Gastroesophageal sphincter (tissue), 4 donors: ENCODE measurements around the gene SCAMP3. TPM values are rescaled to one million over a fixed set of nuclear protein-coding genes. Genes with fewer than 3 reads are reported as not detected.
"Not testable (repeated sequence)": the region's sequence is repeated elsewhere in the genome, so short reads cannot be mapped to it uniquely, and the experiment has no call there.

Experiments
- ATAC-seq: fragments of 150-250 bp; one replicate; pipeline ENCODE4 v1.9.1; 2016; ENCODE audit warnings: mild to moderate bottlenecking, moderate library complexity
- H3K27ac ChIP-seq, 4 donors: fragments of 200-600 bp; sonication (generic) in 3 of 4; 1 replicate in 3 of 4; 2 replicates in 1 of 4; pipeline ENCODE4 v1.5.1; 2016 to 2019
- H3K27me3 ChIP-seq: fragments of 200-600 bp; sonication (generic); one replicate; pipeline ENCODE4 v1.5.1; 2019
- H3K36me3 ChIP-seq, 2 donors: fragments of 200-600 bp; sonication (generic); one replicate each; pipeline ENCODE4 v1.5.1; 2019; ENCODE audit warnings: control low read depth in 1 of 2
- H3K4me1 ChIP-seq, 3 donors: fragments of 200-600 bp; sonication (generic); 1 replicate in 2 of 3; 2 replicates in 1 of 3; pipeline ENCODE4 v1.5.1; 2016 to 2019; ENCODE audit warnings: control low read depth in 2 of 3
- H3K4me3 ChIP-seq, 2 donors: fragments of 200-600 bp; sonication (generic); one replicate each; pipeline ENCODE4 v1.5.1; 2019; ENCODE audit warnings: mild to moderate bottlenecking in 1 of 2, moderate library complexity in 1 of 2
- H3K9me3 ChIP-seq, 3 donors: fragments of 200-600 bp; sonication (generic); one replicate each; pipeline ENCODE4 v1.5.1; 2017 to 2019; ENCODE audit warnings: control low read depth in 2 of 3
- CTCF ChIP-seq, 4 experiments: fragments of 200-600 bp in 2 of 4; fragments of 450-650 bp in 2 of 4; sonication (generic) in 1 of 4; IDR thresholded peaks; one replicate each; pipeline ENCODE4 v1.5.1; 2017 to 2019; ENCODE audit warnings: antibody characterized with exemption in 4 of 4, mild to moderate bottlenecking in 2 of 4, moderate library complexity in 2 of 4
- EP300 ChIP-seq: sonication (generic); formaldehyde crosslinking; IDR thresholded peaks from one replicate; pipeline ENCODE4 v1.6.1; 2017; ENCODE audit warnings: antibody characterized with exemption, mild to moderate bottlenecking
- POLR2A ChIP-seq, 2 donors: fragments of 450-650 bp; IDR thresholded peaks; one replicate each; pipeline ENCODE4 v1.6.1; 2017; ENCODE audit warnings: antibody characterized with exemption in 2 of 2, mild to moderate bottlenecking in 2 of 2, moderate library complexity in 1 of 2
- POLR2AphosphoS5 ChIP-seq: sonication (generic); formaldehyde crosslinking; IDR thresholded peaks from one replicate; pipeline ENCODE4 v1.6.1; 2017; ENCODE audit warnings: antibody characterized with exemption
- WGBS, 2 donors: methylation state at CpG; one replicate each; pipeline ENCODE4 v1.1.5; 2018; ENCODE audit warnings: low coverage in 1 of 2; 5-methylcytosine and 5-hydroxymethylcytosine counted together
- total RNA-seq, 4 donors: library from RNA; depleted of rRNA; stranded (reverse); fragments of >200 nt; gene quantifications; one replicate each; pipeline ENCODE4 v1.1.0, GENCODE V29; 2016

Gene SCAMP3
- total RNA-seq, 4 donors from 2014 or later: 28.1 to 44.4 (median 36.8) TPM

GRCh38 chr1:155294520-155295182, 32.5 kb upstream of the SCAMP3 start:
- no peaks in the 10 kb centered on the region for H3K36me3 ChIP-seq
- H3K27me3 ChIP-seq: peaks cover 50% of the 10 kb centered on the region
- peaks cover 0 to 15% (median 2%) of the 10 kb centered on the region in 3 donors for H3K4me1 ChIP-seq
- TF ChIP-seq POLR2A (IDR thresholded peaks at IDR 0.05): no peak
- TF ChIP-seq POLR2AphosphoS5: no peak
- TF ChIP-seq EP300: no peak
- no peak for TF ChIP-seq CTCF (IDR thresholded peaks at IDR 0.05)
- ATAC-seq: no peak
- no peaks in the 10 kb centered on the region for H3K9me3 ChIP-seq
- WGBS, 2 donors: 2 to 68% methylated on average over 3 to 9 of the region's 46 CpGs
- H3K27ac ChIP-seq: no peak overlapping the region
- peak overlapping the region in 1 of 2 donors; percentile 24 for H3K4me3 ChIP-seq

- 89 to 90% methylated on average over 3 to 6 of the region's 17 CpGs for WGBS, 2 donors
- no peak for ATAC-seq
Measured at GRCh38 chr1:155293086-155293749, 31.1 kb upstream of the SCAMP3 start.

GRCh38 chr1:155291006-155291405, 28.8 kb upstream of the SCAMP3 start:
- not testable (repeated sequence) for H3K27ac ChIP-seq, ATAC-seq, H3K4me3 ChIP-seq, H3K9me3 ChIP-seq, H3K36me3 ChIP-seq
- 60 to 69% methylated on average over 3 to 8 of the region's 10 CpGs for WGBS, 2 donors
- H3K4me1 ChIP-seq: peaks cover 0 to 15% (median 2%) of the 10 kb centered on the region in 3 donors
- peaks cover 30% of the 10 kb centered on the region for H3K27me3 ChIP-seq

More at GRCh38 chr1:155293086-155293749, 31.1 kb upstream of the SCAMP3 start:
- Histone ChIP-seq H3K27ac (no peak overlapping the region), H3K4me1 (peaks cover 0 to 15% (median 2%) of the 10 kb centered on the region in 3 donors), H3K4me3 (no peak overlapping the region), H3K27me3 (peaks cover 47% of the 10 kb centered on the region), H3K9me3 (no peaks in the 10 kb centered on the region), H3K36me3 (no peaks in the 10 kb centered on the region)
- TF ChIP-seq POLR2A (IDR thresholded peaks at IDR 0.05): no peak

- TF ChIP-seq POLR2AphosphoS5 (no peak), POLR2A (IDR thresholded peaks at IDR 0.05) (no peak), EP300 (no peak), CTCF (IDR thresholded peaks at IDR 0.05) (no peak)
- Histone ChIP-seq H3K36me3 (peaks cover 0 to 6% of the 10 kb centered on the region in 2 donors), H3K27me3 (peaks cover 1% of the 10 kb centered on the region), H3K9me3 (no peaks in the 10 kb centered on the region), H3K27ac (no peak overlapping the region), H3K4me1 (no peaks in the 10 kb centered on the region), H3K4me3 (no peak overlapping the region)
- ATAC-seq: no peak
- 100% methylated on average over 1 of the region's 21 CpGs for WGBS, 2 donors
Measured at GRCh38 chr1:155287987-155288543, 25.9 kb upstream of the SCAMP3 start.

- peaks cover 0 to 13% of the 10 kb centered on the region in 2 donors for H3K36me3 ChIP-seq
- no peaks in the 10 kb centered on the region for H3K4me1 ChIP-seq
- no peaks in the 10 kb centered on the region for H3K27me3 ChIP-seq
- no CpG with 5 or more reads among the region's 2 CpGs for WGBS, 2 donors
- H3K9me3 ChIP-seq: no peaks in the 10 kb centered on the region
- no peak for ATAC-seq
- no peak overlapping the region for H3K27ac ChIP-seq
- no peak overlapping the region for H3K4me3 ChIP-seq
- no peak for TF ChIP-seq POLR2A (IDR thresholded peaks at IDR 0.05)
- TF ChIP-seq POLR2AphosphoS5: no peak
- no peak for TF ChIP-seq EP300
- no peak for TF ChIP-seq CTCF (IDR thresholded peaks at IDR 0.05)
Measured at GRCh38 chr1:155286544-155286943, 24.4 kb upstream of the SCAMP3 start.
